Spinal cord (tissue), 10 donors: ENCODE measurements around the gene SYNPR. TPM values are rescaled to one million over a fixed set of nuclear protein-coding genes. Genes with fewer than 3 reads are reported as not detected.

Experiments
- DNase-seq, 6 donors: peaks; one replicate each; pipeline versions ENCODE4 v3.0.0 to v3.0.0-alpha.2; 2013 to 2015; ENCODE audit warnings: low spot score in 6 of 6, low read depth in 4 of 6
- H3K27ac ChIP-seq: one replicate; pipeline ENCODE4 v1.5.1; 2013; ENCODE audit warnings: low read depth, low read length, control low read depth
- H3K27me3 ChIP-seq: one replicate; pipeline ENCODE4 v1.6.1; 2013; ENCODE audit warnings: low read length; ENCODE audit not compliant: control insufficient read depth, insufficient read depth
- H3K36me3 ChIP-seq: one replicate; pipeline ENCODE4 v1.6.1; 2013; ENCODE audit warnings: low read length; ENCODE audit not compliant: control insufficient read depth, insufficient read depth
- H3K4me1 ChIP-seq: one replicate; pipeline ENCODE4 v1.6.1; 2013; ENCODE audit warnings: low read length; ENCODE audit not compliant: control insufficient read depth, insufficient read depth
- H3K4me3 ChIP-seq: one replicate; pipeline ENCODE4 v1.5.1; 2013; ENCODE audit warnings: low read depth, low read length, control low read depth
- H3K9me3 ChIP-seq: one replicate; pipeline ENCODE4 v1.6.1; 2013; ENCODE audit warnings: low read length; ENCODE audit not compliant: control insufficient read depth, insufficient read depth
- WGBS: methylation state at CpG from one replicate; pipeline ENCODE4 v1.1.5; 2013; ENCODE audit warnings: missing lambda C conversion rate; ENCODE audit not compliant: insufficient coverage; 5-methylcytosine and 5-hydroxymethylcytosine counted together
- polyA plus RNA-seq, 2 donors: library from polyadenylated mRNA; unstranded; fragments of 120-200 nt; gene quantifications; one replicate each; pipeline ENCODE4 v1.2.1, GENCODE V29; 2013; ENCODE audit not compliant: insufficient read length in 2 of 2
- total RNA-seq, 2 donors: library from RNA; depleted of rRNA in 1 of 2; stranded (reverse); fragments of 120-200 nt in 1 of 2; fragments of >200 nt in 1 of 2; gene quantifications; one replicate each; pipeline versions ENCODE4 v1.2.3 to v1.2.4, GENCODE V29; 2013 to 2014
- donor health status: healthy.

The SYNPR gene
- total and polyA plus RNA-seq, 4 donors: 9.9 to 83.5 (median 63.8) TPM

DNA sequence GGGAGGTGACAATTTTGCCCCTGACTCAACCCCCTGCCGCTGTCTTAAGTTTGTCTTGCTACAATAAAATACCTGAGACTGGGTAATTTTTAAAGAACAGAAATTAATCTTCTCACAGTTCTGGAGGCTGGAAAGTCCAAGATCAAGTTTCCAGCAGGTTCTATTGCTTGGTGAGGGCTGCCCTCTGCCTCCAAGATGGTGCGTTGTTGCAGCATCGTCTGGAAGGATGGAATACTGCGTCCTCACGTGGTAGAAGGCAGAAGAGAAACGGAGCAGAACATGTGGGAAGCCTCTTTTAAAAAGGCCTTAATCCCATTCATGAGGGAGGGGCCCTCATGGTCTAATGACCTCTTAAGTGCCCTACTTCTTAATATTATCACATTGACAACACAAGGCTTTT is 287.1 kb downstream of the SYNPR start:
- no peaks in the 10 kb centered on the region for H3K36me3 ChIP-seq
- H3K9me3 ChIP-seq: no peaks in the 10 kb centered on the region
- H3K4me3 ChIP-seq: no peak overlapping the region
- DNase-seq: no peak
- no peak overlapping the region for H3K27ac ChIP-seq
- H3K4me1 ChIP-seq: no peaks in the 10 kb centered on the region
- no peaks in the 10 kb centered on the region for H3K27me3 ChIP-seq
- 89% methylated on average over 3 of the region's 6 CpGs for WGBS

DNA sequence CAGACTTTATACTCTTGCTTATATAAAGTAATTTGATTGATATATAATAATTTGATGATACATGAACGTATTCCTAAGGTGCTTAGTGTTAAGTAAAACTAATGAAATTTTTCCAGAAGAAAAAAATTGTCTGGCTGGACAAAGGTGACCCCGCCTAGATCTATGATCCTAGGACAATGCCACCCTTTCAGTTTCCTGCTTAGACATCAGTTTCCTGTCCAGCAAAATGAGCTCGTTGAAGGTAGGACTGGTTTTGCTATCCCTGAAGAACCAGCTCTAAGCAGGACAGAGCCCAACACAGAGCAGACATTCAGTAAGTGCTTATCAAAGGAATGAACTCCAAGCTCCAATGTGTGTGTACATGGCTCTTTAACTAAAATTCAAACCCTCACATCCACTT is 293.6 kb downstream of the SYNPR start:
- H3K9me3 ChIP-seq: no peaks in the 10 kb centered on the region
- 100% methylated on average over 1 of the region's 3 CpGs for WGBS
- no peak for DNase-seq
- no peaks in the 10 kb centered on the region for H3K36me3 ChIP-seq
- H3K27me3 ChIP-seq: no peaks in the 10 kb centered on the region
- no peak overlapping the region for H3K27ac ChIP-seq
- H3K4me3 ChIP-seq: no peak overlapping the region
- no peaks in the 10 kb centered on the region for H3K4me1 ChIP-seq

DNA sequence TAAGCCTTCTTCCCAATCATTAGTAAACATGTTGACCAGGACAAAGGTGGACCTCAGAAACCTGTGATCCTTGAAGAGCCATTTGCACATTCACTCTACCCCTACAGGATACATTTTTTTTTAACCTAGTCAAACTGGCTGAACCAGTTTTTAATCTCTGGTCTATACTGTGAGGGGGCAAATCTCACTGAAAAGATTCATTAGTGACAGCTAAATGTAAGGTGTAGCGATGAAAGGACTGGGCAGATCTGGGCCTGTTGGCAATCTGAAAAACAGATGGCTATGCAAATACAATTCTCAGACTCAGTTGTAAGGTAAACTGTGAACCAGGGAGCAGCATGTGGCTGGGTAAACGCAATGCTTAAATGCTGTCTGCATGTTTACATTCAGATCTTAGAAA is 298.7 kb downstream of the SYNPR start:
- peak in 1 of 6 donors; percentile 66 for DNase-seq
- Histone ChIP-seq H3K9me3 (no peaks in the 10 kb centered on the region), H3K27me3 (no peaks in the 10 kb centered on the region), H3K4me1 (no peaks in the 10 kb centered on the region), H3K4me3 (no peak overlapping the region), H3K27ac (no peak overlapping the region), H3K36me3 (no peaks in the 10 kb centered on the region)
- 80% methylated on average over 1 of the region's 2 CpGs for WGBS

DNA sequence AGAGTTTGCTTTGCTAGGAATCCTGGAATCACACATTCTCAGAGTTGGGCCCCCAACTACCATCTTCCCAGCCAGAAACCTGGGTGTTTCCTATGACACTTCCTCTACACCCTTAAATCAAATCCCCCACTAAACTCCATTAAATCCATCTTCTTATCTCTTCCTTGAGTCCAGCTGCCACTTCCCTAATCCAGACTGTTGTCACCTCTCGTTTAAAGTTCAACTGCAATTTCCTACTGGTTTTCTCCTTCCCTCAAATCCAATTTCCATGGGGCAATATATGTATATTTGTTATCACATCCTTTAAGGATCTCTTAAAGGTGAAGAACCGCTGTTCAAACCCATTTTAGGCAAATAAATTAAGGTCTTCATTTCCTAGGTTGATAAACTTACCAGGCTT is 300.8 kb downstream of the SYNPR start:
- Histone ChIP-seq H3K36me3 (no peaks in the 10 kb centered on the region), H3K27me3 (no peaks in the 10 kb centered on the region), H3K4me1 (no peaks in the 10 kb centered on the region), H3K9me3 (no peaks in the 10 kb centered on the region), H3K27ac (no peak overlapping the region), H3K4me3 (no peak overlapping the region)
- DNase-seq: no peak
- no CpG with 5 or more reads among the region's 2 CpGs for WGBS

DNA sequence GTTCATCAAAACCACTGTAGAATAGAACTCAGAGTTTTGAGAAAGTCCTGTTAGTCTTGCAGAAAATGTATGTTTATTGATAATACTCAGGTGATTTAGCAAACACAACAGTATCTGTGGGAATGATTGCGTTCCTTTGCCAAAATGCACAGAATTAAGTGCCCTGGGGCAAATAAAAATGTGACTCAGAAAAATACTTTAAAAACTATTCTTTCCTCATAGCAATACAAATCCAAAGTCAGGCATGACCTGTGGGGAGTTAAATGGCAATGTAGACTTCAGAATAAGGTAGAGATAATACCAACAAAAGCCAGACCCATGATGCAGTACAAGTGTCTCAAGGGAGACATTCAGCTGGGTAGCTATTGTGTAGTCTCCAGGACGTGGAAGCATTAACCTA is 302.0 kb downstream of the SYNPR start:
- Histone ChIP-seq H3K36me3 (no peaks in the 10 kb centered on the region), H3K4me3 (no peak overlapping the region), H3K4me1 (no peaks in the 10 kb centered on the region), H3K27me3 (no peaks in the 10 kb centered on the region), H3K27ac (no peak overlapping the region), H3K9me3 (no peaks in the 10 kb centered on the region)
- DNase-seq: peak in 1 of 6 donors; percentile 42
- WGBS: no CpG with 5 or more reads among the region's 2 CpGs

DNA sequence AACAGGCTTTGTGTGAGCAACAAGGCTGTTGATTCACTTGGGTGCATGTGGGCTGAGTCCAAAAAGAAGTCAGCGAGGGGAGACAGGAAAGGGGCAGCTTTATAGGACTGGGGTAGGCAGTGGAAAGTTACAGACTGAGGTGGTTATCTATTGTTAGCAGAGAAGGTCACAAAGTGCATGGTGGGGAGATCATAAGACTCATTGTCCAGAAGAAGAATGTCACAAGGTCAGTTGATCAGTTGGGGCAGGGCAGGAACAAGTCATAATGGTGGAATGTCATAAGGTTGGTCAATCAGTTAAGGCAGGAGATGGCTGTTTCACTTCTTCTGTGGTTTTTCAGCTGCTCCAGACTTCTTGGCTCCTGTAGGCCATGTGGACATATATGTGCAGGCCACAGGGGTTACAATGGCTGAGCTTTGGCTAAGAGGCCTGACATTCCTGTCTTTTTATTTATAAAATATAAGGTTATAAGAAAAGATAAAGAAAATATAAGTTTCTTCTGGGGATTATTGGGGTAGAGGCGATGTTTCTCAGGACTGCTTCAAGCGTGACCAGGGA is 304.9 kb downstream of the SYNPR start:
- 93% methylated on average over 3 of the region's 3 CpGs for WGBS
- Histone ChIP-seq H3K4me3 (no peak overlapping the region), H3K36me3 (no peaks in the 10 kb centered on the region), H3K27me3 (no peaks in the 10 kb centered on the region), H3K4me1 (no peaks in the 10 kb centered on the region), H3K27ac (no peak overlapping the region), H3K9me3 (no peaks in the 10 kb centered on the region)
- DNase-seq: no peak

DNA sequence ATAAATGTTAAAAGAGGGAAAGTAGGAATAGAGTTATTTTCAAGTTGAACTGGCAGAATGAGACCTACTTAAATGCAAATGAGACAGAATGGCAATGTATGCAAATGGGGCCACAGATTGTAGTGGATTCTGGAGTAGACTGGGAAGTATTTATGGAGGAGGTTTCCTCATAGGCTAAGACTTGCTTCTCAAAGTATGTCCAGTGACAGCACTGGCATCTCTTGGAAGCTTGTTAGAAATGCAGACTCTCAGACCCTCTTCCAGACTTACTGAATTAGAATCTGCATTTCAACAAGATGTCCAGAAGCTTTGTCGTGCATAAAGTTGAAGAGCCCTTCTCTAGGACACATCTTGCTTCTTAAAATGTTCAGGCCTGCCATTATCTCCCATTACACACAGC is 306.6 kb downstream of the SYNPR start:
- Histone ChIP-seq H3K36me3 (no peaks in the 10 kb centered on the region), H3K27me3 (no peaks in the 10 kb centered on the region), H3K4me3 (no peak overlapping the region), H3K27ac (no peak overlapping the region), H3K9me3 (peaks cover 3% of the 10 kb centered on the region), H3K4me1 (no peaks in the 10 kb centered on the region)
- WGBS: 83% methylated on average over 1 of the region's 1 CpG
- DNase-seq: peak in 1 of 6 donors; percentile 63

DNA sequence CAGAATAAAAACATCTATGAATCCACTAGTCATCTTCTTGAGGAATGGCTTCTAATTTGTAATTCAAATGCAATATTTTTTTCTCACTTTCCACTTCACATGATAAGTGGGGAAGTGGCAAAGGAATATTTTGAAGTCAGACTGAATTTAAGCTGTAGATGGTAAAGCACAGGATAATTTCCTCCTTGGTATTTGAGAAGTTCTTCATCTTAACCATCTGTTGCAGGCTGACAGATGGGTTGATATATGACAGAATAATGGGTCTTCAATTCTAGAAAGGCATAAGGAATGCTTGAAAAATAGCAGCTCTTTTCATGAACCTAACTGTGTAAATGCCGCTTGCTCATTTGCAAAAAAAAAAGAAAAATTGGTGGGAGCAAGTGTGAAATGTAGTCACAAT is 307.8 kb downstream of the SYNPR start:
- H3K27ac ChIP-seq: no peak overlapping the region
- H3K36me3 ChIP-seq: no peaks in the 10 kb centered on the region
- H3K9me3 ChIP-seq: peaks cover 3% of the 10 kb centered on the region
- peak in 2 of 6 donors; percentile 66 to 89 for DNase-seq
- no CpG with 5 or more reads among the region's 1 CpG for WGBS
- H3K4me1 ChIP-seq: no peaks in the 10 kb centered on the region
- no peak overlapping the region for H3K4me3 ChIP-seq
- H3K27me3 ChIP-seq: no peaks in the 10 kb centered on the region

DNA sequence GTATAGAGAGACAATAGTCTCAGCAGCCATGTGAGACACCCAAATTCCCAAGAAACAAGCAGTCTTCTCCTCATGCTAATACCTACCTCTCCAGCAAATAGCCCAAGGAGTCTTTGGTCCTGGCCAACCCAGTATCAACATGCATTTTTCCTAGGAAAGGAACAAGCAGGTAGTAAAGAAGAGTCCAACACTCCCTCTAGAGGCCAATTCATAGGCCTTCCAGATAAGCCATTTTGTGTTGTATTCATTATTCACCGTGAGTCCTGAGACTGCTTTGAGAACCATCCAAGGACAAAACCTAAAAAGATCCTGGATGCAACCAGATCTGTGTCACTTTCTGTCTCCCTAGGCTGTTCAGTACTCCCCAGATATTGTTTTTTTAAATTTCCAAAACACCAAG is 310.8 kb downstream of the SYNPR start:
- no peak for DNase-seq
- Histone ChIP-seq H3K9me3 (peaks cover 3% of the 10 kb centered on the region), H3K27ac (no peak overlapping the region), H3K4me1 (no peaks in the 10 kb centered on the region), H3K36me3 (no peaks in the 10 kb centered on the region), H3K4me3 (no peak overlapping the region), H3K27me3 (no peaks in the 10 kb centered on the region)
- whole genome bisulfite sequencing: 100% methylated on average over 1 of the region's 1 CpG

DNA sequence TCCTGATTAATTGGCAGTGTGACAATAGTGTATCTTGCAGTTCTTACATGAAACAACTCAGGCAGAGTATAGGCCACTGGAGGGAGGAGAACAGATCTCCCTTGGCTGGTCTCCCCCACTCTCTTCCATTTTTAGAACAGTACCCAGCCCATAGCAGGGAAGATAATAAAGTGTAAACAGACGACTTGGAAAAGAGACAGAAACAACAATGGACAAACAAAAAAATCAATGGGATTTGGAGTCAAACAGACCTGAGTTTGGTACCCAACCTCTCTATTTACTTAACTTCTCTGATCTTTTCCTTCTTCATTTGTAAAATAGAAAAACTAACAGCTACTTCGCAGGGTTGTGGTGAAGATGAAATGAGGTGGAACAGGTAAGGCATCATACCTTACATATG is 315.7 kb downstream of the SYNPR start:
- Histone ChIP-seq H3K27ac (no peak overlapping the region), H3K9me3 (peaks cover 2% of the 10 kb centered on the region), H3K27me3 (no peaks in the 10 kb centered on the region), H3K36me3 (no peaks in the 10 kb centered on the region), H3K4me1 (no peaks in the 10 kb centered on the region), H3K4me3 (no peak overlapping the region)
- no peak for DNase-seq
- WGBS: no CpG with 5 or more reads among the region's 2 CpGs
